H9 (cell line): Measurements from ENCODE around the gene RNF214. TPM values are rescaled to one million over a fixed set of nuclear protein-coding genes. Genes with fewer than 3 reads are reported as not detected.

Experiments used
- DNase-seq: peaks from one replicate; pipeline ENCODE4 v3.0.0-alpha.2; 2017
- H2AFZ ChIP-seq: one replicate; pipeline ENCODE4 v1.6.1; 2013; ENCODE audit warnings: mild to moderate bottlenecking, low read length, control low read depth, moderate library complexity
- H2AK5ac ChIP-seq: 2 replicates; pipeline ENCODE4 v1.6.1; 2013; ENCODE audit warnings: low read length, control low read depth, mixed read lengths; ENCODE audit not compliant: insufficient read length
- H2BK120ac ChIP-seq: one replicate; pipeline ENCODE4 v1.6.1; 2013; ENCODE audit warnings: low read depth, mild to moderate bottlenecking, low read length, control low read depth, inconsistent platforms; ENCODE audit not compliant: poor library complexity, severe bottlenecking
- H2BK12ac ChIP-seq: 2 replicates; pipeline ENCODE4 v1.6.1; 2013; ENCODE audit warnings: low read length, control low read depth, mixed read lengths, low read depth; ENCODE audit not compliant: insufficient read length
- H2BK15ac ChIP-seq: 2 replicates; pipeline ENCODE4 v1.6.1; 2013; ENCODE audit warnings: low read depth, low read length, control low read depth
- H2BK20ac ChIP-seq: one replicate; pipeline ENCODE4 v1.6.1; 2013; ENCODE audit warnings: low read depth, mild to moderate bottlenecking, low read length, control low read depth, inconsistent platforms; ENCODE audit not compliant: poor library complexity, severe bottlenecking
- H2BK5ac ChIP-seq: 2 replicates; pipeline ENCODE4 v1.6.1; 2013; ENCODE audit warnings: low read length, control low read depth, mixed read lengths; ENCODE audit not compliant: insufficient read length
- H3K14ac ChIP-seq: 2 replicates; pipeline ENCODE4 v1.6.1; 2013; ENCODE audit warnings: low read length, control low read depth; ENCODE audit not compliant: insufficient read depth
- H3K18ac ChIP-seq: 2 replicates; pipeline ENCODE4 v1.6.1; 2013; ENCODE audit warnings: low read depth, mild to moderate bottlenecking, mixed read lengths, low read length, control low read depth; ENCODE audit not compliant: insufficient read length
- H3K23ac ChIP-seq: 2 replicates; pipeline ENCODE4 v1.6.1; 2013; ENCODE audit warnings: low read length, control low read depth, mixed read lengths, low read depth; ENCODE audit not compliant: insufficient read length
- H3K23me2 ChIP-seq: 2 replicates; pipeline ENCODE4 v1.6.1; 2013; ENCODE audit warnings: low read depth, mild to moderate bottlenecking, mixed read lengths, low read length, control low read depth; ENCODE audit not compliant: insufficient read length, poor library complexity, severe bottlenecking
- H3K27ac ChIP-seq: 2 replicates; pipeline ENCODE4 v1.5.1; 2013; ENCODE audit warnings: low read length, control low read depth, mixed read lengths, low read depth; ENCODE audit not compliant: insufficient read length
- H3K27me3 ChIP-seq: 2 replicates; pipeline ENCODE4 v1.6.1; 2013; ENCODE audit warnings: low read length, control low read depth, inconsistent platforms; ENCODE audit not compliant: insufficient read depth
- H3K4ac ChIP-seq: 2 replicates; pipeline ENCODE4 v1.6.1; 2013; ENCODE audit warnings: low read depth, mild to moderate bottlenecking, control low read depth, inconsistent platforms, low read length, moderate library complexity
- H3K4me1 ChIP-seq: 2 replicates; pipeline ENCODE4 v1.6.1; 2013; ENCODE audit warnings: low read length, control low read depth, inconsistent platforms; ENCODE audit not compliant: insufficient read depth
- H3K4me2 ChIP-seq: 2 replicates; pipeline ENCODE4 v1.6.1; 2013; ENCODE audit warnings: low read length, control low read depth, mixed read lengths; ENCODE audit not compliant: insufficient read length, insufficient read depth
- H3K56ac ChIP-seq: 2 replicates; pipeline ENCODE4 v1.6.1; 2013; ENCODE audit warnings: low read depth, mild to moderate bottlenecking, mixed read lengths, low read length, control low read depth; ENCODE audit not compliant: insufficient read length
- H3K79me1 ChIP-seq: 2 replicates; pipeline ENCODE4 v1.6.1; 2013; ENCODE audit warnings: low read depth, mild to moderate bottlenecking, moderate library complexity, low read length, control low read depth, inconsistent platforms; ENCODE audit not compliant: insufficient read depth, poor library complexity, severe bottlenecking
- H3K79me2 ChIP-seq: 2 replicates; pipeline ENCODE4 v1.6.1; 2013; ENCODE audit warnings: low read length, control low read depth, inconsistent platforms; ENCODE audit not compliant: insufficient read depth
- H3K9ac ChIP-seq: 2 replicates; pipeline ENCODE4 v1.6.1; 2013; ENCODE audit warnings: low read length, control low read depth, mixed read lengths; ENCODE audit not compliant: insufficient read length; ENCODE audit errors: extremely low read depth
- H3K9me3 ChIP-seq: one replicate; pipeline ENCODE4 v1.6.1; 2013; ENCODE audit warnings: low read depth, low read length, inconsistent platforms; ENCODE audit not compliant: control insufficient read depth
- H3T11ph ChIP-seq: one replicate; pipeline ENCODE4 v1.6.1; 2013; ENCODE audit warnings: mild to moderate bottlenecking, low read length, control low read depth, inconsistent platforms
- H4K20me1 ChIP-seq: one replicate; pipeline ENCODE4 v1.6.1; 2013; ENCODE audit not compliant: control insufficient read depth, insufficient read length, insufficient read depth
- H4K5ac ChIP-seq: 2 replicates; pipeline ENCODE4 v1.6.1; 2013; ENCODE audit warnings: low read depth, mild to moderate bottlenecking, mixed read lengths, low read length, control low read depth; ENCODE audit not compliant: insufficient read length
- H4K8ac ChIP-seq: replicated peaks from 2 replicates; pipeline ENCODE4 v1.6.1; 2013; ENCODE audit warnings: low read length, control low read depth, mixed read lengths, low read depth; ENCODE audit not compliant: insufficient read length
- H4K91ac ChIP-seq: 2 replicates; pipeline ENCODE4 v1.6.1; 2013; ENCODE audit warnings: low read depth, mild to moderate bottlenecking, moderate library complexity, mixed read lengths, low read length, control low read depth; ENCODE audit not compliant: insufficient read length
- H3K27ac Mint-ChIP-seq, 3 experiments: 2 replicates in 2 of 3; 3 replicates in 1 of 3; pipeline ENCODE4 v1.8.0; 2020 to 2021; ENCODE audit warnings: mixed read lengths in 3 of 3, mild to moderate bottlenecking in 1 of 3, moderate library complexity in 1 of 3
- H3K27me3 Mint-ChIP-seq: 2 replicates; pipeline ENCODE4 v1.8.0; 2021; ENCODE audit warnings: low read depth, mild to moderate bottlenecking, moderate library complexity, mixed read lengths
- H3K36me3 Mint-ChIP-seq, 3 experiments: 2 replicates in 2 of 3; 3 replicates in 1 of 3; pipeline ENCODE4 v1.8.0; 2020 to 2021; ENCODE audit warnings: low read depth in 3 of 3, mixed read lengths in 3 of 3; ENCODE audit not compliant: insufficient read depth in 1 of 3
- H3K4me1 Mint-ChIP-seq, 2 experiments: 2 replicates each; pipeline ENCODE4 v1.8.0; 2020; ENCODE audit warnings: mixed read lengths in 2 of 2
- H3K4me3 Mint-ChIP-seq, 2 experiments: 2 replicates in 1 of 2; 3 replicates in 1 of 2; pipeline ENCODE4 v1.8.0; 2020 to 2021; ENCODE audit warnings: mild to moderate bottlenecking in 2 of 2, mixed read lengths in 2 of 2, moderate library complexity in 1 of 2
- H3K9me3 Mint-ChIP-seq, 2 experiments: 2 replicates in 1 of 2; 3 replicates in 1 of 2; pipeline ENCODE4 v1.8.0; 2020; ENCODE audit warnings: mild to moderate bottlenecking in 2 of 2, mixed read lengths in 2 of 2, moderate library complexity in 1 of 2
- CTCF ChIP-seq: fragments of 200-600 bp; sonication (generic); conservative IDR thresholded peaks from 3 replicates; pipeline ENCODE4 v1.8.0; 2021; ENCODE audit warnings: antibody characterized with exemption, mild to moderate bottlenecking
- WGBS: extraction: QIAGEN DNeasy Blood & Tissue Kit; methylation state at CpG from one replicate; pipeline ENCODE4 v1.1.7; 2013; ENCODE audit warnings: missing lambda C conversion rate, low lambda C conversion rate, mixed read lengths; ENCODE audit not compliant: insufficient read length; ENCODE audit errors: extremely low coverage; 5-methylcytosine and 5-hydroxymethylcytosine counted together
- total RNA-seq: library from RNA; stranded (reverse); gene quantifications from 2 replicates; pipeline ENCODE4 v1.2.1, GENCODE V29; 2021

RNF214 gene
- total RNA-seq, 1 experiment from 2014 or later, result 26.0 TPM

GRCh38 chr11:117193130-117194020 lies 39.1 kb upstream of the RNF214 start:
- Histone ChIP-seq H4K8ac (no peak overlapping the region), H2AFZ (no peak overlapping the region), H3K14ac (no peak overlapping the region), H4K91ac (no peak overlapping the region), H2BK15ac (no peak overlapping the region), H2BK5ac (no peak overlapping the region), H3K4me2 (no peak overlapping the region), H3K9ac (no peak overlapping the region), H3K4ac (no peak overlapping the region), H3T11ph (no peak overlapping the region), H3K18ac (no peak overlapping the region), H2BK20ac (no peak overlapping the region), H2BK12ac (no peak overlapping the region), H3K4me1 (no peaks in the 10 kb centered on the region), H3K56ac (no peak overlapping the region), H3K9me3 (no peaks in the 10 kb centered on the region), H3K79me2 (no peaks in the 10 kb centered on the region), H2AK5ac (no peak overlapping the region), H2BK120ac (no peak overlapping the region), H3K27ac (no peak overlapping the region), H3K79me1 (no peaks in the 10 kb centered on the region), H3K23me2 (no peaks in the 10 kb centered on the region), H3K27me3 (no peaks in the 10 kb centered on the region), H3K23ac (no peak overlapping the region), H4K20me1 (no peaks in the 10 kb centered on the region), H4K5ac (no peak overlapping the region)
- H3K27ac Mint-ChIP-seq, result peak overlapping the region in 1 of 3 experiments; percentile 35; a peak in 2 of 7 replicates
- H3K4me1 Mint-ChIP-seq, result peaks cover 10 to 11% of the 10 kb centered on the region in 2 experiments
- no peak for DNase-seq
- no peaks in the 10 kb centered on the region for H3K27me3 Mint-ChIP-seq
- TF ChIP-seq CTCF, result no peak
- peaks cover 0 to 2% of the 10 kb centered on the region in 2 experiments; a peak in 1 of 5 replicates for H3K9me3 Mint-ChIP-seq
- WGBS, result no CpG with 5 or more reads among the region's 15 CpGs
- no peak overlapping the region for H3K4me3 Mint-ChIP-seq
- peaks cover 3 to 43% (median 27%) of the 10 kb centered on the region in 3 experiments; a peak in 6 of 7 replicates for H3K36me3 Mint-ChIP-seq
